NCI-H2081 (cell line): Measurements from ENCODE around the gene SLBP.
"Not testable (repeated sequence)": the region's sequence is repeated elsewhere in the genome, so short reads cannot be mapped to it uniquely, and the experiment has no call there.

ENCODE experiments used
- DNase-seq, 2 experiments: peaks; one replicate each; lab custom pipeline; 2025; lab: John Stamatoyannopoulos, UW

The SLBP gene

DNA sequence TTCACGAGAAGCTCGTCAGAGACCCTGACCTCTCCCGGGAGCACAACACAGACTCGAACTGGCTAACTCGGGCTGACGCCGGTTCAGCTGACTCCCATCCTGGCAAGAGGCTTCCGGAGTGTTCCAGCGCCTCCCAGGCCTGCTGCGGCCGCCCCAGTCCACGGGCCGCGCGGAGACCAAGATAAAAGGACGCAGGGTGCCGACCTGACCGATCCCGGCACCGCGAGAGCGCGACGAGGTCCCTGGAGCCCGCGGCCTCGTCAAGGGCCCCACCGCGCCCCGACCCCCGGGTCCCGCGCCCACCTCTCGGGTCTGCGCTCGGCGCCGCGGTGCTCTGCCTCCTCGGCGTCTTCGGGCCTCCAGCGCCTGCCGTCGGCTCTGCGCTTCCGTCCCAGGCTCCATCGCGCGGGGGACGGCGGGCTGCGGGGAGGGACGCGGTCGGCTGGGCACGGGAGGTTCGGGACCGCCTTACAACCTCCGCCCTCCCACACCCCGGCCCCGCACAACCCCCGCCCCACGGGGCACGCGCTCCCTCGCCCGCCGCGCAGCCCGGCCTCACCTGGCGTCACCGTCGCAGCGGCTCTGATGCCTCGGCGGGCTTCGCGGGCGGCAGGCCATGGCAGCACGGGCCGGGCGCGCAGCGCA is 426 bp downstream of the SLBP start:
- peak in 1 of 2 experiments; percentile 50 for DNase-seq

GRCh38 chr4:1711055-1711570 is 1.0 kb downstream of the SLBP start:
- DNase-seq = no peak

DNA sequence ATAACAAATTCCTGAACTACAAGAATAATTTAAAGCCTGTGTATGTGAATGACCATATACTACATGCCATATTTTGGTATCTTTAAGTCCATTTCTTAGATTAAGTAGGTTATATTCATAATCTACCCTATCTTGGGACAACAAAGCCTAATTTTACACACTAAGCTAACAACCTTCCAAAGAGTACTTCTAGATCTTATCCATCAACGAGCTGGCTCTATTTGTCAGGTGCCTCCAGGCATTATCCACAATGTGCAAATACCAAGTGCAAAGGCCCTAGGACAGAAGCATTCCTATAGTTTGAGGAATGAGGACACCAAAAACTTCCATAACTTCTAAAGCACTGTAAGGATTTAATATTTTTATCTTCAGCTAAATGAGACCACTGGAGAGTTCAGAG is 3.5 kb downstream of the SLBP start:
- DNase-seq = no peak

DNA sequence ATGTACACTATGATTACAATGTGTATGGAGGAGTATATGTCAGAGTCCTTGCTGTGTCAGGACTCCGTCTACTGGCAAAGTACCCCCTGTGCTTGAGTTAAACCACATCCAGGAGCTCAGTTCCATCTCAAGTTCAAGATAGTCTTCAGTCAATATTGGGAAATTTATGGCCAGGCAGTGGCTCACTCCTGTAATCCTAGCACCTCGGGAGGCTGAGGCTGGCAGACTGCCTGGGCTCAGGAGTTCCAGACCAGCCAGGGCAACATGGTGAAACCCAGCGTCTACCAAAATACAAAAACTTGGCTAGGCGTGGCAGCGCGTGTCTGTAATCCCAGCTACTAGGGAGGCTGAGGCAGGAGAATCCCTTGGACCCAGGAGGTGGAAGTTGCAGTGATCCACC is 5.8 kb downstream of the SLBP start:
- DNase-seq = no peak

DNA sequence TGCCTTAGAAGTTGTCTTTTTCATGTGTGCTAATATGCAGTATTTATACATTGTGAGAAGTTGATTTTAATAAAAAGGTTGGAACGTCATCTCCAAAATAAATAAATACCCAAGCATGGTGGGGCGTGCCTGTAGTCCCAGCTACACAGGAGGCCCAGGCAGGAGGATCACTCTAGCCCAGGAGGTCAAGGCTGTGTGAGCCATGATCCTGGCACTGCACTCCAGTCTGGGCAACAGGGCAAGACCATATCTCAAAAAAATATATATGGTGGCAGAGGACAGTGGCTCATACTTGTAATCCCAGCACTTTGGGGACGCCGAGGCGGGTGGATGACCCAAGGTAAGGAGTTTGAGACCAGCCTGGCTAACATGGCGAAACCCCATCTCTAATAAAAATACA is 6.4 kb downstream of the SLBP start:
- DNase-seq = no peak

DNA sequence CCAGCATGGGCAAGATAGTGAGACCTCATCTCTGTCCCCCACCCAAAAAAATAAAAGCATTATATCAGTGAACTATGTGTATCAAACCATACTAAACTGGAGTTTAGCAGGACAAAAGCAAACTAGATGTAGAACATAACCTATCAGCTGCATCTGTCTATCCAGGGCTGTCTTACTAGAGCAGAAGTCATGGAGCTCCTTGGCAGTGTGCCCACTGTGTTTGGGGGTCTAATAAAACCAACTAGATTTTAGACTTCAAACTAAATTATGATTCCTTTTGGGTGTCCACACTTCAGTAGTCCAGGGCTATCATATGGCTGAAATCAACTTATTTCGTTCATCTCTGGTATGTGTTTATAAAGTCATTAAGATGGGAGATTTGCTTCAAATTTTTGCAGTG is 8.3 kb downstream of the SLBP start:
- no peak for DNase-seq

GRCh38 chr4:1701671-1702070 is 10.4 kb downstream of the SLBP start:
- DNase-seq = not testable (repeated sequence)

DNA sequence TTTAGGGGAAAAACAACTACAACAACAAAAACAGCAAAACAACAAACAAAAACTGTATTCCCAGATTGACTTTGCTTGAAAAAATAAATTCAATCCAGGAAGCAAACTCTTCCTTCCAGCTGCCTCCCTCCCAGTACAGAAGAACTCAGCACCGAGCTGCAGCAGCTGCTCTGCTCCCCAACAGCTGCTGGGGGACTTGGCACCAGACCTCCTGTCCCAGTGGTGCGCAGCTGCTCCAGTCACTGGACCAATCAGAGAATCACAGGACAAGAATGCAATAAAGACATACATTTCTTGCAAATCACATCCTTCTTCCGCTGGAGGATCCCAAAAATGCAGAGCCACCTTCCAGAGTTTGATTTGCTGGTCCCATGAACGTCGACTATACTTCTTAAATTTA is 16.2 kb downstream of the SLBP start:
- DNase-seq = no peak

DNA sequence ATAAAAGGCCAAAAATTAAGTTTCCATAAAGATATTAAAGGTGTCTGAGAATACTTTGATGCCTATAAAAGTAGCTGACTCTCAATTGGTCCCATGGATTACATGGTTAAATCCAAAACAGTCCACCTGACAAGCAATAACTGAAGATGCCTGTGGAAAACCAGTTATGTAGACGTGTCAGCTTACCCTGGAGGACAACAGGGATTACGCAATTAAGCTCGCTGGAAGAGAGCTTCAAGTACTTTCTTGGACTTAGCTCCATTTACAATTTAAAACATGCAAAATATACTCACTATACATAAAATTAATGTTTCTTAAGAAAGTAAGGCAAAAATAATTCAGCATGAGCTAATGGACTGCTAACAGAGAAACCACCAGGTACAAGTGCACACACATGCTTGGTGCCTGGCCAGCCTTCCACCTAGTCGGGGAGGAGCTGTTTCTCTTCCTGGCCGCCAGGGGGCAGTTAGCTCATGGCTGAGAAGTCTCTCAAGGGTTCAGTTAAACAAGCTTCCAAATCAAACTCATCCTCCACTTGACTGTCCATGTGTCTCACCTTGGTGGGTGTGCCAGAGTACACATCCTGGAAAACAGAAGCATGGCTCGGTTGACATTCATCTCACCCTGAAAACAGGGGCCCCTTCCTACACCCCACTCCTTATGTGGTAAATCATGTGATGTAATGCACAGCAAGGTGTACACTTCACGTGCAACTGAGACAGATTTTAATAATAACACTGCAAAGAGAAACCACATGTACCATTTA is 18.8 kb downstream of the SLBP start:
- DNase-seq = peak; percentile 76 to 79

DNA sequence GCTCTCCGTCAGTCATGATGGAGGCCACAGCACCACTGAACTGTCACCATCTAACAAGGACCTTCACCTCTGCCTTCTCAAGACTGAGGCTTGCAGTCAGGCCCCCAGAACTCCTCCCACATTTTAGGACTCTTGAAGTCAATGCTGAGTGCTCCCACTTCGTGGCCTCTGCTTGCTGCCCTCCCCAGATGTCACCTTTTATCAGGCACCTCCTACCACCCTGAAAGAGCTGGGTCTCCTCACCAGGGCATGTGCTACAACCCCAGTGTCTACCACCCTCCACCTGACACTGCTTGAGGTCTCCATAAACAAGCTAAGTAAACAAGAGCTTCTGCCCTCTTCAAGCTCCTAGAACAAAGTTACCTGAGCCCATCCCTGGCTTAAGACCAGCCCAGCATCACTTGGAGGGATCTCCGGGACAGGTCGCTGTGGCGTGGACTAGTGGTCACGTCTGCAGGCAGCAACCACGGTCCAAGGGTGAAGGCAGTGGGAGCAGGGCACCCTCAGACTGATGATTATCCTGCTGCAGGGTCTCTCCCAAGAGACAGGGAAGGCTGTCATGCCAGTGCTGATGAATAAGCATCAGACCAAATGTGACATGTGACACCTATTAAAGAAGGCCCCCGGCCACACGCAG is 20.3 kb downstream of the SLBP start:
- no peak for DNase-seq

GRCh38 chr4:1690698-1691097 is 21.4 kb downstream of the SLBP start:
- no peak for DNase-seq

DNA sequence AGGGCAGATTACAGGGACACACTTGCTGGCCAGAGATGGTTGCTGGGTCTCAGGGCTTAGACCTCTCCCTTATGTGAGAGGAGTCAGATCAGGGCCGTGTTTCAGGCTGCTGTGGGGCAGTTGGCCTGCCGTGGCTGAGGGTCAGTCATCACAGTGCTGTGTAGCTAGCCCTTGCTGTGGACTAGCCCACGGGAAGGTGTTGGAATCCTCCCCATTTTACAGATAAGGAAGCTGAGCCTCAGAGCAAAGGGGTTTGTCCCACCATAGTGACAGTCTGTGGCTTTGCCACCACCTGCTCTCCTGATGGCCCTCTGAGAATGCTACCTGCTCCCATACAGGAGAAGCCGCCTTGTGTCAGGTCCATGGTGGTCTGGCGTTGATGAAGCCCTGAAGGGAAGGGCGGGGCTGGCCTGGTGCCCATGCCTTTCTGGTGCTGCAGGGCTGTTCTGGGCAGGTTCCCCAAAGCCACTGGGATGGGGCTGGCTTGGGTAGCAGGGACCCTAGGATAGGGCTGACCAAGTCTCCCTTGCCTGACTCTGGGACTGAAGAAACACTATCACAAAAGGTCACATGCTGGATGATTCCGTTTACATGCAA is 25.6 kb downstream of the SLBP start:
- no peak for DNase-seq

DNA sequence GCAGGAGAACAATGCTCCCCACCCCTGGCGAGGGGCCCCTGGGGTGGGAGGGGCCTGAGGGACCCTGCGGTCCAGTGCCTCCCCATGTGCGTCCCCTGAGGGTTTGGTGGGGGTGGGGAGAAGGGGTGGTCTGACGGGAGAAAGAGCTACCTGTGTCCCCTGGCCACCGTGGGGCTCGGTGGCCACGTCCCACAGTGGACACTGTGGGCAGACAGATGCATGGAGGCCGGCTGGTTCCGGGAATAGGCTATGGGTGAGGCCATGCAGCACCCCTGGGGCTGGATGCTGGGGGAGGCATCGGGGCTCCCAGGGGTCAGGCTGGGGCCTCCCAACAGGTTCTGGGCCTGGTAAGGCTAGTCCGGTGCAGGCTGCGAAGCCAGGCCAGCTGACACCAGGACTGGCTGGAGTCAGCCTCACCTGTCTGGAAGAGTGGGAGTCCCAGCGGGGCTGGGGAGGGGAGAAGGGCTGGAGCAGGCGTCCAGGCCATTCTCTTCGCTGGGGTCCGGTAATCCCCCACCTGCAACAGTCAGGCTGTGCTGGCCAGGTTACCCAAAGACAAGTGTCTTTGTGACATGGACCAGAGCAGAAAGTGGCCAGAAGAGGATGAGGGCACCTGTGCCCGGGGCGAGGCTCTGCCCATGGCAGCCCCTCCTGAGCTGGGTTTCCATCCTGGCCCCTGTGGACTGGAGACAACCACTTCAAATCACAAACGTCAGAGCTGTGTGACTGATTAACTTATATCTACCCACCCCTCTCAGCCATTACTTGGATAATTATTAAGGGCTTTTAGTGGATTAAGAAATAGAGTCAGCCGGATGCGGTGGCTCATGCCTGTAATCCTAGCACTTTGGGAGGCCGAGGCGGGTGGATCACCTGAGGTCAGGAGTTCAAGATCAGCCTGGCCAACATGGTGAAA is 26.6 kb downstream of the SLBP start:
- no peak for DNase-seq

DNA sequence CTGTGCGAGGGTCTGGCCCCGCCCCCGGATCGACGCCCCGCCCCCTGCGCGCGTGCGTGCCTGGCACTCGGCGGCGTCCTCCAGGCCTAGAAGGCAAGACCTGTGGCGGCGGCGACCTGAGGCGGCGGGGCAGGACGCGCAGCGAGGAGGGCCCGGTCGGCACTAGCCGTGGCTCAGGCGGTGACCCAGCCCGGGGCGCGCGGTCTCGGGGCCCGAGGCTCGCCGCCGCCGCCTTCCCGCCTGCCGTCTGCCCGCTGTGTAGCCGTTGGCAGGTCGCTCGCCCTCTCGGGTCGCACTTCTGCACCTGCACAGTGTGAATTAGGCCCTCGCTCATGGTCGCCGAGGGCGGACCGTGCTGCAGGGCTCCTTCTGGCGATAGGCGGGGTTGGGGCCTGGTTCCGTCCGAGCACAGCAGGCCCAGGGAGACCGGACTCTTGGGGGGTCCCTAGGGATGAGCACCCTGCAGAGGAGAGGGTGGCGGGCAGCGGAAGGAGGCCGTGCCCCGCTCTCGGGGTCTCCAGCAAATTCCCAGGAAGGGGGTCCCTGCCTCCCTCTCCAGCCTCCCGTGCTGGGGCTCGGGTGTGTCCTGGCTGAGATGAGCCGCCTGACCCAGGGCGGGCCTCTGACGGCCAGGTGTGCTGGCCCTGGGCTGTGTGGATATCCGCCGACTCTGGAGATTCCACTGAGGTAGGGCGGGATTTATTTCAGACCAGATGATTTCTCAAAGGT is 27.4 kb downstream of the SLBP start:
- no peak for DNase-seq

DNA sequence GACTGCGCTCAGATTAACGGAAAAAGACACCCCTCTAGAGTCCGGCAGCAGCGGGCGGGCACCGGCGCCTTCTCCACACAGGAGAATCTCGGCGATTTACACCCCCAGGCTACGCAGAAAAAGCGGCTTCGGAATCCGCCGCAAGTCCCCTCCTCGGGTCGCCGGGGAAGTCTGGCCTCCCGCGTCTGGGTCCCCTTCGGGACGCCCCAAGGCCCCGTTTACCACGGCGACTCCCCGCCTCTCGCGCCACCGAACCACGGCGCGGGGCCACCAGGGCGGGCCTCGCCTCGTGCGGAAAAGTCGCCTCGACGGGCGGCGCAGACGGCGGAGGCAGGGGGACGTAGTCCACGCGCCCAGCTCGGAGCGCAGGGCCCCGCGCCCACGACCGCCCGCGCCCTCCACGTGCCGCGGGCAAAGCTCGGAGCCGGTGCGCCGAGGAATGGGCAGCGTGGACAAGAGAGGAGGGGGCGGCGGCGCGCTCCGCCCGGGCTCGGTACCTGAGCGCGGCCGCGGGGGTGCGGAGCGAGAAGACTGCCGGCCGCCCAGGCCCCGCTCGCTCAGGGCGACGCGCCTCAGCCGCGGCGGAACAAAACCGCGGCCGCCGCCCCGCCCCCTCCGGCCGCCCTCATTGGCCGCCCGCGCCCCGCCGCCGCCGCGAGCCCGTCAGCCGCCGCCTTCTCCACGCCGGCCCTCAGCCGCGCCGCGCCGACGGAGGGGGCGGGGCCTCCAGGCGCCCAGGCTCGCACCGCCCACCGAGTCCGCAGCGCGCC is 28.2 kb downstream of the SLBP start, which contains the start of gene FAM53A:
Gene FAM53A, minus strand, starts transcription at position 578 of the 770 bp plus-strand sequence. CDS start 15,572 bp downstream, outside the sequence.
- DNase-seq = peak; percentile 85 to 89

DNA sequence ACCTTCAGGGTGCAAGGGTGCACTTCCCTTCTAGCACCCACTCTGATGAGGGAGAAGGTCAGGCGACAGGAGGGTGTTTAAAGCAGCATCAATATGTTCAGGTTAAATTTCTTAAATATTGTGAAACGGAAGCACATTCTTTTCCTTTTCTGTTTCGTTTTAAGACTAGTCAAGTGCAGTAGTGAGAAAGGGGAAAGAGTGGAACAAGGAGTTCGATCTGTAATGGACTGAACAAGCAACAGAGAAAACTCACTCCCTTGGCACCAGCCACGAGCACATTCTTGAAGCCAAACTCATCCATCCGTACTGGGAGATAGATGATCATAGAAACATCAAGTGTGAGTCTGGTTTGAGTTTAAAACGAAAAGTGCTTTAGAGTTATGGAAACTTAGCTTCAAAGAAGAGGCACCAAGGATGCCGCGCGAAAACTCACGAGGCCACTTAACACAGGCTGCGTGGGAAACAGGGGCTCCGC is 28.8 kb downstream of the SLBP start:
- no peak for DNase-seq

DNA sequence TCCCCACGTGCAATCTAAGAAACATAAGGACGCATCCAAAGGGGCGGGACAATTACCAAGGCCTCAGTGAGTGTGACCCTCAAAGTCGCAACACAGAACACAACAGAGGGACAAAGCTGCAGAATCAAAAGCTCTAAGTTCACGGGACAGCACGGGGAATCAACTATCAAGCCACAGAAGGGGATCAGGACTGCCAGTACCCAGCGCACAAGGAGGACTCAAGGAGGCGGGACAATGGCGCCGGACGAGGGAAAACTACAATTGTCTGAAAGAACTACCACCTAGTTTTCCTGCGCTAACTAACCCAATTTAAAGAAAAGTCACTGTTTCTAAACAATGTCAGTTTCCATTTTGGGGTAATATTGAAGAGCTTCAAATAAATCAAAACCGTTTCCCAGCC is 29.3 kb downstream of the SLBP start:
- DNase-seq = no peak

GRCh38 chr4:1678244-1678643 is 33.9 kb downstream of the SLBP start:
- DNase-seq = no peak

GRCh38 chr4:1676605-1677525 is 35.3 kb downstream of the SLBP start:
- no peak for DNase-seq
